ENCODE measurements around the gene FBXW8.

DNA sequence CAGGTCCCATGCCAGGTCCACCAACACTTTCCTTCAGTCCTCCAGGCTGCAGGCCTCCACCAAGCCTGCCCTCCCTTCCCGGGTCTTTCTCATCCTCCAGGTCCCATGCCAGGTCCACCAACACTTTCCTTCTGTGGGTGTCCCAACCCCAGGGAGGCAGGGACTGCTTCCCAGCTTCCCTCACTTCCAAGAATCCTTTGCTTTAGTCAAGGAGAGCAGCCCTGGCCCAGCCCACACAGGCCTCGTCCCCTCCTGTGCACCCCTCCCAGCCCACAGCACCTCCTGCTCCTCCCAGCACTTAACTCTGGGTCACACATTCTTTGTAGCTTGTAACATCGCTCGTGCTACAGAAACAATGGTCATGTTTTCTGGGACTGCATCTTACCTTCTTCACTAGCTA lies 115.6 kb downstream of the FBXW8 start:
- TF ChIP-seq, protein P1, sequence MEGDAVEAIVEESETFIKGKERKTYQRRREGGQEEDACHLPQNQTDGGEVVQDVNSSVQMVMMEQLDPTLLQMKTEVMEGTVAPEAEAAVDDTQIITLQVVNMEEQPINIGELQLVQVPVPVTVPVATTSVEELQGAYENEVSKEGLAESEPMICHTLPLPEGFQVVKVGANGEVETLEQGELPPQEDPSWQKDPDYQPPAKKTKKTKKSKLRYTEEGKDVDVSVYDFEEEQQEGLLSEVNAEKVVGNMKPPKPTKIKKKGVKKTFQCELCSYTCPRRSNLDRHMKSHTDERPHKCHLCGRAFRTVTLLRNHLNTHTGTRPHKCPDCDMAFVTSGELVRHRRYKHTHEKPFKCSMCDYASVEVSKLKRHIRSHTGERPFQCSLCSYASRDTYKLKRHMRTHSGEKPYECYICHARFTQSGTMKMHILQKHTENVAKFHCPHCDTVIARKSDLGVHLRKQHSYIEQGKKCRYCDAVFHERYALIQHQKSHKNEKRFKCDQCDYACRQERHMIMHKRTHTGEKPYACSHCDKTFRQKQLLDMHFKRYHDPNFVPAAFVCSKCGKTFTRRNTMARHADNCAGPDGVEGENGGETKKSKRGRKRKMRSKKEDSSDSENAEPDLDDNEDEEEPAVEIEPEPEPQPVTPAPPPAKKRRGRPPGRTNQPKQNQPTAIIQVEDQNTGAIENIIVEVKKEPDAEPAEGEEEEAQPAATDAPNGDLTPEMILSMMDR (conservative IDR thresholded peaks at IDR 0.05; ENCODE audit: low read depth, low read length): no peak
- TF ChIP-seq EZH2phosphoT487 (IDR thresholded peaks at IDR 0.05; ENCODE audit: borderline replicate concordance, low read length): no peak
